ENCODE measurements around the gene SSRP1. TPM values are rescaled to one million over a fixed set of nuclear protein-coding genes. Genes with fewer than 3 reads are reported as not detected.

The SSRP1 gene
- total RNA-seq, 1 experiment from 2014 or later = 173 TPM

DNA sequence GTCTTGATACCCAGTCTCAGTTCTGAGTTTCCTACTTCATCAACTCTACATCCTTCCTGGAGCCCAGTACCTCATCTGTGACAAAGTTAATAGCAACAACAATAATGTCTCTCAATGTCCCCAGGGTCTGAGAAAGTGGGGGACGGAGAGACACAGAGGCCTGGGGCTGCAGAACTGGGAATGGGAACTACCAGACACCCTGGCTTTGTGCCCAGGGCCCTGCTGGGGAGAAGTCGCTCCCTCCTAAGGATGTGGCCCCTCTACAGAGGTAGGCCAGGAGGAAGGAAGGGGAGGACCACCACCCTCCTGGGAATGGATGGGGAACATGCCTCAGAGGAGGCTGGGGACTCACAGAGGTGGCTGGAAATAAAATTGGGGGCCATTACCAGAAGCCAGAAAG, 39.8 kb upstream of the SSRP1 start:
- Histone ChIP-seq H3K9me3 (ENCODE audit: control insufficient read depth, insufficient read depth, low read depth, low read length) (no peaks in the 10 kb centered on the region), H3K4me1 (ENCODE audit: control insufficient read depth, insufficient read depth, low read length) (no peaks in the 10 kb centered on the region; the same call in 1 of the 2 replicates), H3K36me3 (ENCODE audit: control insufficient read depth, insufficient read depth, low read length) (no peaks in the 10 kb centered on the region), H3K27me3 (ENCODE audit: control insufficient read depth, insufficient read depth, low read length) (peaks cover 3% of the 10 kb centered on the region; the same call in 1 of the 2 replicates), H3K4me3 (ENCODE audit: low read depth in 2 of 2, low read length in 2 of 2) (no peak overlapping the region), H3K27ac (ENCODE audit: low read length) (no peak overlapping the region)
- ChIA-PET POLR2A (no interaction called here), CTCF (no interaction called here)
- TF ChIP-seq TCF7L2 (IDR thresholded peaks at IDR 0.05; ENCODE audit: low read depth, low read length) (no peak), SIN3A (IDR thresholded peaks at IDR 0.05; ENCODE audit: borderline replicate concordance, insufficient read depth, low read depth, low read length) (no peak), POLR2AphosphoS5 (IDR thresholded peaks at IDR 0.05; ENCODE audit: low read depth, low read length) (no peak)
- TF ChIP-seq, protein P1, sequence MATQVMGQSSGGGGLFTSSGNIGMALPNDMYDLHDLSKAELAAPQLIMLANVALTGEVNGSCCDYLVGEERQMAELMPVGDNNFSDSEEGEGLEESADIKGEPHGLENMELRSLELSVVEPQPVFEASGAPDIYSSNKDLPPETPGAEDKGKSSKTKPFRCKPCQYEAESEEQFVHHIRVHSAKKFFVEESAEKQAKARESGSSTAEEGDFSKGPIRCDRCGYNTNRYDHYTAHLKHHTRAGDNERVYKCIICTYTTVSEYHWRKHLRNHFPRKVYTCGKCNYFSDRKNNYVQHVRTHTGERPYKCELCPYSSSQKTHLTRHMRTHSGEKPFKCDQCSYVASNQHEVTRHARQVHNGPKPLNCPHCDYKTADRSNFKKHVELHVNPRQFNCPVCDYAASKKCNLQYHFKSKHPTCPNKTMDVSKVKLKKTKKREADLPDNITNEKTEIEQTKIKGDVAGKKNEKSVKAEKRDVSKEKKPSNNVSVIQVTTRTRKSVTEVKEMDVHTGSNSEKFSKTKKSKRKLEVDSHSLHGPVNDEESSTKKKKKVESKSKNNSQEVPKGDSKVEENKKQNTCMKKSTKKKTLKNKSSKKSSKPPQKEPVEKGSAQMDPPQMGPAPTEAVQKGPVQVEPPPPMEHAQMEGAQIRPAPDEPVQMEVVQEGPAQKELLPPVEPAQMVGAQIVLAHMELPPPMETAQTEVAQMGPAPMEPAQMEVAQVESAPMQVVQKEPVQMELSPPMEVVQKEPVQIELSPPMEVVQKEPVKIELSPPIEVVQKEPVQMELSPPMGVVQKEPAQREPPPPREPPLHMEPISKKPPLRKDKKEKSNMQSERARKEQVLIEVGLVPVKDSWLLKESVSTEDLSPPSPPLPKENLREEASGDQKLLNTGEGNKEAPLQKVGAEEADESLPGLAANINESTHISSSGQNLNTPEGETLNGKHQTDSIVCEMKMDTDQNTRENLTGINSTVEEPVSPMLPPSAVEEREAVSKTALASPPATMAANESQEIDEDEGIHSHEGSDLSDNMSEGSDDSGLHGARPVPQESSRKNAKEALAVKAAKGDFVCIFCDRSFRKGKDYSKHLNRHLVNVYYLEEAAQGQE (IDR thresholded peaks at IDR 0.05; ENCODE audit: insufficient read depth in 1 of 2, low read depth in 2 of 2, low read length in 1 of 2) = no peak
- TF ChIP-seq, protein P2, sequence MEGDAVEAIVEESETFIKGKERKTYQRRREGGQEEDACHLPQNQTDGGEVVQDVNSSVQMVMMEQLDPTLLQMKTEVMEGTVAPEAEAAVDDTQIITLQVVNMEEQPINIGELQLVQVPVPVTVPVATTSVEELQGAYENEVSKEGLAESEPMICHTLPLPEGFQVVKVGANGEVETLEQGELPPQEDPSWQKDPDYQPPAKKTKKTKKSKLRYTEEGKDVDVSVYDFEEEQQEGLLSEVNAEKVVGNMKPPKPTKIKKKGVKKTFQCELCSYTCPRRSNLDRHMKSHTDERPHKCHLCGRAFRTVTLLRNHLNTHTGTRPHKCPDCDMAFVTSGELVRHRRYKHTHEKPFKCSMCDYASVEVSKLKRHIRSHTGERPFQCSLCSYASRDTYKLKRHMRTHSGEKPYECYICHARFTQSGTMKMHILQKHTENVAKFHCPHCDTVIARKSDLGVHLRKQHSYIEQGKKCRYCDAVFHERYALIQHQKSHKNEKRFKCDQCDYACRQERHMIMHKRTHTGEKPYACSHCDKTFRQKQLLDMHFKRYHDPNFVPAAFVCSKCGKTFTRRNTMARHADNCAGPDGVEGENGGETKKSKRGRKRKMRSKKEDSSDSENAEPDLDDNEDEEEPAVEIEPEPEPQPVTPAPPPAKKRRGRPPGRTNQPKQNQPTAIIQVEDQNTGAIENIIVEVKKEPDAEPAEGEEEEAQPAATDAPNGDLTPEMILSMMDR (IDR thresholded peaks at IDR 0.05) = no peak
- intact Hi-C loops (cut with micrococcal nuclease; ENCODE audit: unreplicated experiment) (no loop called here), in situ Hi-C loops (cut with HindIII; ENCODE audit: low pct_unique_long_range_greater_than_20kb, low sequenced_read_pairs) (no loop called here)
- no peak for DNase-seq (ENCODE audit: low read depth, low spot score)
- ATAC-seq = no peak
- no TSS peak for BruUV-seq (replicated peaks)

DNA sequence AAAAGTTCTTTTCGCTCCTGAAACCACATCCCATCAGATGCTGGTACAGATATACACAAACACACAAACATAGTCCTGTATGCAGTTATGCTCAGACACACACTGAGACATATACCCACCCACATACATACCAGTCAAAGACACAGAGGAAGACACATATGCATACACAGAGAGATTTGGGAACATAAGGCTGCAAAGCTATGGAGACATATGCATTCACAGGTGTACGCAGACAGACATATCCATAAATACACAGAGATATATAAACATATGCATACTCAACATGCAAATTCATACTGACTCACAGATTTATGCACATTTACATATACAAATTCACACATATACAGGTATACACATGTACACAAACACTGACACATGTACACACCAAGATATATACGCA, 39.3 kb upstream of the SSRP1 start:
- POLR2A ChIA-PET = no interaction called here
- no peak for ATAC-seq

DNA sequence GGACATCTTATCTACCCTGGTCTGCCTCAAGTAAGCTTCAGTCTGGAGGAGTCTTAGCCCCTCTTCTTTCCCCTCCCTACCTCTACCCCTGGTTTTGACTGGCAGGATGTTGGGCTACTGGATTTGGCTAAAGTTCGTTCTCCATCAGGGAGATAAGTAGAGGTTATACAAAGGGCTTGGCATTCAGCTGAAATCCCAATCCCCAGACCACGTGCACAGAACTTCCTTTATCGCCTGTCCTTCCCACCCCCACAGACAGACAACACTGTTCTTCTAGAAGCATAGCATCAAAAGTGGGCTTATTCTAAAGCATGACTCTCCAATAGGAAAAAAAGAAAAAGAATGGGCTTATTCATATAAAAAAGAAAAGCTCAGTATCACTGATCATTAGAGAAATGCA, 37.5 kb upstream of the SSRP1 start:
- intact Hi-C loops (cut with micrococcal nuclease; ENCODE audit: unreplicated experiment) (no loop called here), in situ Hi-C loops (cut with HindIII; ENCODE audit: low pct_unique_long_range_greater_than_20kb, low sequenced_read_pairs) (no loop called here)
- no peak for TF ChIP-seq POLR2AphosphoS5 (IDR thresholded peaks at IDR 0.05; ENCODE audit: low read depth, low read length)
- no peak for TF ChIP-seq SIN3A (IDR thresholded peaks at IDR 0.05; ENCODE audit: borderline replicate concordance, insufficient read depth, low read depth, low read length)
- ATAC-seq (no peak), DNase-seq (ENCODE audit: low read depth, low spot score) (no peak)
- POLR2A ChIA-PET = no interaction called here
- CTCF ChIA-PET = interaction anchor here (0.6 kb wide), 1 partner anchor 271 kb away, joined by 3 read pairs; no protein-coding TSS in a partner anchor
- no peaks in the 10 kb centered on the region for H3K36me3 ChIP-seq (ENCODE audit: control insufficient read depth, insufficient read depth, low read length)
- no peak overlapping the region for H3K4me3 ChIP-seq (ENCODE audit: low read depth in 2 of 2, low read length in 2 of 2)
- no TSS peak for BruUV-seq (replicated peaks)
- no peaks in the 10 kb centered on the region for H3K9me3 ChIP-seq (ENCODE audit: control insufficient read depth, insufficient read depth, low read depth, low read length)
- H3K4me1 ChIP-seq (ENCODE audit: control insufficient read depth, insufficient read depth, low read length) = no peaks in the 10 kb centered on the region; the same call in 1 of the 2 replicates
- H3K27me3 ChIP-seq (ENCODE audit: control insufficient read depth, insufficient read depth, low read length) = peaks cover 3% of the 10 kb centered on the region; the same call in 1 of the 2 replicates
- H3K27ac ChIP-seq (ENCODE audit: low read length) = no peak overlapping the region

More for the DNA sequence above, 39.3 kb upstream of the SSRP1 start:
- DNase-seq (ENCODE audit: low read depth, low spot score) = no peak
- TF ChIP-seq TCF7L2 (IDR thresholded peaks at IDR 0.05; ENCODE audit: low read depth, low read length) = no peak
- in situ Hi-C loops (cut with HindIII; ENCODE audit: low pct_unique_long_range_greater_than_20kb, low sequenced_read_pairs) = no loop called here
- Histone ChIP-seq H3K4me3 (ENCODE audit: low read depth in 2 of 2, low read length in 2 of 2) (no peak overlapping the region), H3K27ac (ENCODE audit: low read length) (no peak overlapping the region), H3K27me3 (ENCODE audit: control insufficient read depth, insufficient read depth, low read length) (peaks cover 3% of the 10 kb centered on the region; the same call in 1 of the 2 replicates), H3K4me1 (ENCODE audit: control insufficient read depth, insufficient read depth, low read length) (no peaks in the 10 kb centered on the region; the same call in 1 of the 2 replicates), H3K36me3 (ENCODE audit: control insufficient read depth, insufficient read depth, low read length) (no peaks in the 10 kb centered on the region), H3K9me3 (ENCODE audit: control insufficient read depth, insufficient read depth, low read depth, low read length) (no peaks in the 10 kb centered on the region)
- intact Hi-C loops (cut with micrococcal nuclease; ENCODE audit: unreplicated experiment) = no loop called here
- CTCF ChIA-PET = no interaction called here
- no TSS peak for BruUV-seq (replicated peaks)
